Measurements from ENCODE around the gene ELAPOR2. TPM values are rescaled to one million over a fixed set of nuclear protein-coding genes. Genes with fewer than 3 reads are reported as not detected.

The ELAPOR2 gene
- total RNA-seq, 2 donors from 2014 or later, result 10.4 to 14.3 TPM

GRCh38 chr7:87032604-87033339 lies 26.7 kb downstream of the ELAPOR2 start:
- H3K27me3 Mint-ChIP-seq, result peaks cover 8% of the 10 kb centered on the region
- no peak for ATAC-seq
- peaks cover 4% of the 10 kb centered on the region for H3K4me1 Mint-ChIP-seq
- peaks cover 2% of the 10 kb centered on the region for H3K36me3 Mint-ChIP-seq (ENCODE audit: low read depth)
- no peak overlapping the region for H3K27ac Mint-ChIP-seq
- no peak overlapping the region for H3K4me3 Mint-ChIP-seq
- no peak for DNase-seq
- H3K9me3 ChIP-seq (ENCODE audit: control insufficient read depth, low read length, poor library complexity, severe bottlenecking), result no peaks in the 10 kb centered on the region

- H3K27ac Mint-ChIP-seq, result no peak overlapping the region
- no peaks in the 10 kb centered on the region for H3K27me3 Mint-ChIP-seq
- H3K9me3 ChIP-seq (ENCODE audit: control insufficient read depth, low read length, poor library complexity, severe bottlenecking), result no peaks in the 10 kb centered on the region
- DNase-seq (no peak), ATAC-seq (no peak)
- no peaks in the 10 kb centered on the region for H3K4me1 Mint-ChIP-seq
- no peak overlapping the region for H3K4me3 Mint-ChIP-seq
- H3K36me3 Mint-ChIP-seq (ENCODE audit: low read depth), result peaks cover 4% of the 10 kb centered on the region
Measured at GRCh38 chr7:87029078-87029477, 30.4 kb downstream of the ELAPOR2 start.

GRCh38 chr7:87028636-87029035 lies 30.8 kb downstream of the ELAPOR2 start:
- ATAC-seq (no peak), DNase-seq (no peak)
- no peaks in the 10 kb centered on the region for H3K27me3 Mint-ChIP-seq

GRCh38 chr7:87027900-87028299 lies 31.6 kb downstream of the ELAPOR2 start:
- Mint-ChIP-seq H3K4me3 (no peak overlapping the region), H3K27me3 (no peaks in the 10 kb centered on the region), H3K36me3 (ENCODE audit: low read depth) (peaks cover 4% of the 10 kb centered on the region), H3K4me1 (no peaks in the 10 kb centered on the region), H3K27ac (no peak overlapping the region)
- DNase-seq (no peak), ATAC-seq (no peak)
- no peaks in the 10 kb centered on the region for H3K9me3 ChIP-seq (ENCODE audit: control insufficient read depth, low read length, poor library complexity, severe bottlenecking)

More at GRCh38 chr7:87028636-87029035, 30.8 kb downstream of the ELAPOR2 start:
- no peak overlapping the region for H3K4me3 Mint-ChIP-seq
- H3K27ac Mint-ChIP-seq, result no peak overlapping the region
- H3K9me3 ChIP-seq (ENCODE audit: control insufficient read depth, low read length, poor library complexity, severe bottlenecking), result no peaks in the 10 kb centered on the region
- H3K4me1 Mint-ChIP-seq, result no peaks in the 10 kb centered on the region
- H3K36me3 Mint-ChIP-seq (ENCODE audit: low read depth), result peaks cover 4% of the 10 kb centered on the region

GRCh38 chr7:87021285-87021684 lies 38.2 kb downstream of the ELAPOR2 start:
- Mint-ChIP-seq H3K4me1 (no peaks in the 10 kb centered on the region), H3K27me3 (no peaks in the 10 kb centered on the region), H3K4me3 (no peak overlapping the region), H3K36me3 (ENCODE audit: low read depth) (peaks cover 2% of the 10 kb centered on the region), H3K27ac (no peak overlapping the region)
- no peak for ATAC-seq
- DNase-seq, result no peak
- no peaks in the 10 kb centered on the region for H3K9me3 ChIP-seq (ENCODE audit: control insufficient read depth, low read length, poor library complexity, severe bottlenecking)

GRCh38 chr7:87016606-87017005 lies 42.8 kb downstream of the ELAPOR2 start:
- ATAC-seq (no peak), DNase-seq (no peak)
- H3K4me3 Mint-ChIP-seq, result no peak overlapping the region
- peaks cover 5% of the 10 kb centered on the region for H3K27me3 Mint-ChIP-seq
- H3K36me3 Mint-ChIP-seq (ENCODE audit: low read depth), result no peaks in the 10 kb centered on the region
- H3K27ac Mint-ChIP-seq, result no peak overlapping the region
- H3K9me3 ChIP-seq (ENCODE audit: control insufficient read depth, low read length, poor library complexity, severe bottlenecking), result no peaks in the 10 kb centered on the region
- peaks cover 2% of the 10 kb centered on the region for H3K4me1 Mint-ChIP-seq

GRCh38 chr7:87013840-87014190 lies 45.6 kb downstream of the ELAPOR2 start:
- H3K27me3 Mint-ChIP-seq, result peaks cover 10% of the 10 kb centered on the region
- no peak for ATAC-seq
- DNase-seq, result no peak

GRCh38 chr7:87013136-87013839 lies 46.2 kb downstream of the ELAPOR2 start:
- no peaks in the 10 kb centered on the region for H3K36me3 Mint-ChIP-seq (ENCODE audit: low read depth)
- H3K4me3 Mint-ChIP-seq, result no peak overlapping the region
- H3K27ac Mint-ChIP-seq, result no peak overlapping the region
- H3K9me3 ChIP-seq (ENCODE audit: control insufficient read depth, low read length, poor library complexity, severe bottlenecking), result no peaks in the 10 kb centered on the region
- peaks cover 10% of the 10 kb centered on the region for H3K27me3 Mint-ChIP-seq
- peaks cover 2% of the 10 kb centered on the region for H3K4me1 Mint-ChIP-seq
- ATAC-seq, result no peak
- no peak for DNase-seq

More at GRCh38 chr7:87013840-87014190, 45.6 kb downstream of the ELAPOR2 start:
- H3K4me1 Mint-ChIP-seq, result peaks cover 2% of the 10 kb centered on the region
- no peaks in the 10 kb centered on the region for H3K36me3 Mint-ChIP-seq (ENCODE audit: low read depth)
- H3K27ac Mint-ChIP-seq, result no peak overlapping the region
- H3K4me3 Mint-ChIP-seq, result no peak overlapping the region
- no peaks in the 10 kb centered on the region for H3K9me3 ChIP-seq (ENCODE audit: control insufficient read depth, low read length, poor library complexity, severe bottlenecking)

Other genes with a start within 250 kb of the ELAPOR2 start
- 100 to 1,000 TPM; 125 to 131 TPM for gene DMTF1, start 92.8 kb upstream of the ELAPOR2 start, total RNA-seq
- 100 to 1,000 TPM in 1 of 2 donors, 10 to 100 TPM in 1; 96.5 to 123 TPM for gene TMEM243, start 160.1 kb upstream of the ELAPOR2 start, total RNA-seq

Measured in T-helper 17 cell (primary cell).